CD4-positive, CD25-positive, alpha-beta regulatory T cell (primary cell): Measurements from ENCODE around the gene RAB3GAP1. TPM values are rescaled to one million over a fixed set of nuclear protein-coding genes. Genes with fewer than 3 reads are reported as not detected.
A peak's percentile ranks its signal among the peaks of the same experiment; 100 is the strongest.

Experiments
- ATAC-seq, 2 donors: fragments of 150-1000 bp; cut with Tn5 transposase; one replicate each; pipeline ENCODE4 v1.10.0; 2021; ENCODE audit warnings: low read depth in 2 of 2, moderate number of reproducible peaks in 2 of 2, moderate library complexity in 1 of 2
- DNase-seq, 3 donors: peaks; one replicate each; pipeline versions ENCODE4 v3.0.0 to v3.0.0-alpha.2; 2012 to 2022; ENCODE audit warnings: mixed read lengths in 1 of 3
- H3K27ac ChIP-seq: one replicate; pipeline ENCODE4 v1.7.0; 2013; ENCODE audit warnings: mild to moderate bottlenecking, low read length; ENCODE audit not compliant: insufficient read depth, poor library complexity, severe bottlenecking
- H3K27me3 ChIP-seq: one replicate; pipeline ENCODE4 v1.7.0; 2013; ENCODE audit warnings: low read length; ENCODE audit not compliant: control insufficient read depth, insufficient read depth
- H3K36me3 ChIP-seq: one replicate; pipeline ENCODE4 v1.7.0; 2013; ENCODE audit warnings: mild to moderate bottlenecking, low read length, moderate library complexity; ENCODE audit not compliant: control insufficient read depth, insufficient read depth
- H3K4me1 ChIP-seq: 2 replicates; pipeline ENCODE4 v1.7.0; 2013; ENCODE audit warnings: mild to moderate bottlenecking, low read length; ENCODE audit not compliant: insufficient read depth, control insufficient read depth, poor library complexity, severe bottlenecking
- H3K4me3 ChIP-seq: one replicate; pipeline ENCODE4 v1.7.0; 2013; ENCODE audit warnings: low read depth, mild to moderate bottlenecking, low read length, moderate library complexity
- H3K9me3 ChIP-seq, 2 experiments: 1 replicate in 1 of 2; 2 replicates in 1 of 2; pipeline ENCODE4 v1.7.0; 2013; ENCODE audit warnings: low read length in 2 of 2, mild to moderate bottlenecking in 1 of 2, moderate library complexity in 1 of 2; ENCODE audit not compliant: control insufficient read depth in 2 of 2
- H3K27ac Mint-ChIP-seq, 3 donors: one replicate each; pipeline ENCODE4 v1.8.0; 2020 to 2022; ENCODE audit warnings: mild to moderate bottlenecking in 3 of 3, mixed read lengths in 3 of 3, moderate library complexity in 2 of 3
- H3K27me3 Mint-ChIP-seq: one replicate; pipeline ENCODE4 v1.8.0; 2022; ENCODE audit warnings: mild to moderate bottlenecking, mixed read lengths
- H3K36me3 Mint-ChIP-seq: one replicate; pipeline ENCODE4 v1.8.0; 2020; ENCODE audit warnings: mixed read lengths
- H3K4me1 Mint-ChIP-seq, 4 donors: one replicate each; pipeline ENCODE4 v1.8.0; 2020 to 2022; ENCODE audit warnings: mixed read lengths in 4 of 4, mild to moderate bottlenecking in 1 of 4
- H3K4me3 Mint-ChIP-seq, 4 donors: one replicate each; pipeline ENCODE4 v1.8.0; 2020 to 2022; ENCODE audit warnings: mild to moderate bottlenecking in 4 of 4, mixed read lengths in 4 of 4, moderate library complexity in 3 of 4
- H3K9me3 Mint-ChIP-seq, 7 donors: one replicate each; pipeline ENCODE4 v1.8.0; 2020 to 2022; ENCODE audit warnings: mixed read lengths in 7 of 7, mild to moderate bottlenecking in 3 of 7, moderate library complexity in 2 of 7
- polyA plus RNA-seq, 4 donors: library from polyadenylated mRNA; unstranded; fragments of 300-500 nt; fragmentation: Illumina TruSeq; gene quantifications; one replicate each; pipeline ENCODE4 v1.2.3, GENCODE V29; 2021
- total RNA-seq: library from RNA; stranded (reverse); gene quantifications from one replicate; pipeline ENCODE4 v1.2.3, GENCODE V29; 2022

Gene RAB3GAP1
- total and polyA plus RNA-seq, 5 donors from 2014 or later: 15.4 to 40.1 (median 19.7) TPM

DNA sequence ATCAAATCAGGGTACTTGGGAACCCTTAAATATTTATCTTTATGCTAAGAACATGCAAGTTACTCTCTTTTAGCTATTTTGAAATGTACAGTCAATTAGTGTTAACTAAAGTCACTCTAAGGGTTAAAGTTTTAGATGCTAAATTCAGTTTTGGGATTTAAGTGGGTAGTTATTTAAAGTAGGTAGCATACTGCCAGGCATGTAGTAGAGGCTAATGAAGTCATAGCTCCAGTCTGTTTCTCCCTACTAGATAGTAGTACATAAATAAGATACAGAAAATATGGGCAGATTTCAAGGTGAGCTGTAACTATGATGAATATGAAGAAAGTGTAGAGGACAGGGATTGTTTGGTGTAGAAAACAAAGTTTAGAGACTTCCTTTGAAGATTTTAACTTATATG is 7.5 kb downstream of the RAB3GAP1 start:
- Mint-ChIP-seq H3K36me3 (peaks cover 46% of the 10 kb centered on the region), H3K27me3 (no peaks in the 10 kb centered on the region), H3K9me3 (peaks cover 0 to 1% (median 0%) of the 10 kb centered on the region in 7 donors), H3K4me1 (peaks cover 48 to 71% (median 57%) of the 10 kb centered on the region in 4 donors), H3K27ac (no peak overlapping the region), H3K4me3 (peak overlapping the region in 1 of 4 donors; percentile 52)
- DNase-seq: no peak
- Histone ChIP-seq H3K9me3 (no peaks in the 10 kb centered on the region), H3K4me3 (no peak overlapping the region), H3K27me3 (no peaks in the 10 kb centered on the region), H3K36me3 (peaks cover 46% of the 10 kb centered on the region), H3K4me1 (peaks cover 33% of the 10 kb centered on the region), H3K27ac (no peak overlapping the region)
- no peak for ATAC-seq

GRCh38 chr2:135063210-135063609 is 11.1 kb downstream of the RAB3GAP1 start:
- no peaks in the 10 kb centered on the region for H3K9me3 ChIP-seq
- Mint-ChIP-seq H3K9me3 (peaks cover 0 to 1% (median 0%) of the 10 kb centered on the region in 7 donors), H3K4me3 (peak overlapping the region in 1 of 4 donors; percentile 19), H3K27me3 (no peaks in the 10 kb centered on the region), H3K4me1 (peaks cover 52 to 66% (median 58%) of the 10 kb centered on the region in 4 donors), H3K27ac (peak overlapping the region in 1 of 3 donors; percentile 27), H3K36me3 (peaks cover 58% of the 10 kb centered on the region)
- H3K36me3 ChIP-seq: peaks cover 48% of the 10 kb centered on the region
- H3K4me3 ChIP-seq: no peak overlapping the region
- no peaks in the 10 kb centered on the region for H3K27me3 ChIP-seq
- DNase-seq: no peak
- no peak for ATAC-seq
- H3K4me1 ChIP-seq: peaks cover 12% of the 10 kb centered on the region
- H3K27ac ChIP-seq: no peak overlapping the region

DNA sequence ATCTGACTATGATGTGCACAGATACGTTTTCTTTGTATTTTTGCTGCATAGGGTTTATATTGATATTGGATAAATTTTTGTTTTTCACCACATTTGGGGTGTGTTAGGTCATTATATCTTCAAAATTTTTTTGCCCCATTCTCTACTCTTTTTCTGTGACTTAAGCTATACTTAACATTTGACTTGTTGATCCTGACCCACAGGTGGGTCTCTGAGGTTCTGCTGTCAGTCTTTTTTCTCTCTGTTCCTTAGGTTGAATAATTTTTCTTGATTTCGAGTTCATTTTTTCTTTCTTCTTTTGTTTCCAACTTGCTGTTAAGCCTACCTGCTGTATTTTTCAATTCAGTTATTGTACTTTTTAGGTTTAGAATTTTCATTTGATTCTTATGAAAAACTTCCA is 12.1 kb downstream of the RAB3GAP1 start:
- ATAC-seq: no peak
- H3K4me1 Mint-ChIP-seq: peaks cover 52 to 66% (median 58%) of the 10 kb centered on the region in 4 donors
- no peak overlapping the region for H3K27ac Mint-ChIP-seq

GRCh38 chr2:135066710-135067109 is 14.6 kb downstream of the RAB3GAP1 start:
- peak overlapping the region in 1 of 4 donors; percentile 15 for H3K4me3 Mint-ChIP-seq
- H3K4me1 Mint-ChIP-seq: peaks cover 40 to 65% (median 50%) of the 10 kb centered on the region in 4 donors
- ATAC-seq (no peak), DNase-seq (no peak)
- no peak overlapping the region for H3K27ac ChIP-seq
- H3K4me3 ChIP-seq: no peak overlapping the region
- no peak overlapping the region for H3K27ac Mint-ChIP-seq
- H3K36me3 ChIP-seq: peaks cover 36% of the 10 kb centered on the region
- peaks cover 55% of the 10 kb centered on the region for H3K36me3 Mint-ChIP-seq
- no peaks in the 10 kb centered on the region for H3K4me1 ChIP-seq
- H3K9me3 ChIP-seq: peaks cover 5 to 6% of the 10 kb centered on the region in 2 experiments
- peaks cover 0 to 1% (median 0%) of the 10 kb centered on the region in 7 donors for H3K9me3 Mint-ChIP-seq
- H3K27me3 Mint-ChIP-seq: no peaks in the 10 kb centered on the region
- no peaks in the 10 kb centered on the region for H3K27me3 ChIP-seq

More for the DNA sequence above, 12.1 kb downstream of the RAB3GAP1 start:
- H3K9me3 ChIP-seq: no peaks in the 10 kb centered on the region
- H3K27ac ChIP-seq: no peak overlapping the region
- no peaks in the 10 kb centered on the region for H3K27me3 Mint-ChIP-seq
- peaks cover 0 to 1% (median 0%) of the 10 kb centered on the region in 7 donors for H3K9me3 Mint-ChIP-seq
- H3K4me3 ChIP-seq: no peak overlapping the region
- no peak for DNase-seq
- H3K4me1 ChIP-seq: peaks cover 5% of the 10 kb centered on the region
- no peak overlapping the region for H3K4me3 Mint-ChIP-seq
- peaks cover 58% of the 10 kb centered on the region for H3K36me3 Mint-ChIP-seq
- peaks cover 48% of the 10 kb centered on the region for H3K36me3 ChIP-seq
- no peaks in the 10 kb centered on the region for H3K27me3 ChIP-seq

DNA sequence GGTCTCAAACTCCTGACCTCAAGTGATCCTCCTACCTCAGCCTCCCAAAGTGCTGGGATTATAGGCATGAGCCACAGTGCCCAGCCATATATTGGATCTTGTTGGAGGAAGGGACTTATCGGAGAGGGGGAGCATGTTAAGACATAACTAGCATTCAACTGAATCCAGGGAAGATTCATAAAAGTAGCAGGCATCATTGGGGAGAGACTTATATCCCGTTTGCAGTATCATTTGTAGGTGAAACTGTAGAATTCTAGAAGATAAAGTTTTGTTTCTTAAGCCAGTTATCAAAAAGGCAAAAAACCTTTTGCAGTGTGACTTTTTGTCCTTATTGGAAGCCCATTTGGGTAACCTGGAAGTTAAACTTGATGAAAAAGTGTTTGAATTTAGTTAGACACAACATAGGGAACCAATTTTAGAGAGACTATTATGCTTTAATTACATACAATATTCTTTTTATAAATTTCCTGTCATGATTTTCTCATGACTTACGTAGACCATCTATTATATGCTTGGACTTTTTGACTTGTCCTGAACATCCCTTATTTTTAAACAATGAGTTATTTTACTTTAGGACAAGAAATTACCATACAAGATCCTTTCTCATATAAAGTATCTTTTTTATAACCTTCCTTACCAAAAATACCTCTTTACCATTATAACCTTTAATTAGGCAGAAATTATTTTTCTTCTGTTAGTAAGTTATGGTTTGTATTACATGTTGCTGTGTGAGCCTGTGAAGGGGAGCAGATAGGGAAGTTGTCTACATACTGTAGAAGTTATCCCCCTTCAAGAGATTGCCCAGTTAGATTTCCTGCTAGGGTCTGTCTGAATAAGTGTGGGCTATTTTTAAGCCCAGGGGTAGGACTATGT is 20.3 kb downstream of the RAB3GAP1 start:
- ATAC-seq (no peak), DNase-seq (peak in 1 of 3 donors; percentile 11)
- Mint-ChIP-seq H3K9me3 (peaks cover 0 to 8% (median 5%) of the 10 kb centered on the region in 7 donors), H3K36me3 (peaks cover 42% of the 10 kb centered on the region), H3K4me3 (no peak overlapping the region), H3K4me1 (peaks cover 25 to 46% (median 31%) of the 10 kb centered on the region in 4 donors), H3K27ac (peak overlapping the region in 1 of 3 donors; percentile 20), H3K27me3 (no peaks in the 10 kb centered on the region)
- no peak overlapping the region for H3K27ac ChIP-seq
- no peak overlapping the region for H3K4me3 ChIP-seq
- peaks cover 6% of the 10 kb centered on the region for H3K4me1 ChIP-seq
- H3K9me3 ChIP-seq: peaks cover 14 to 20% of the 10 kb centered on the region in 2 experiments
- no peaks in the 10 kb centered on the region for H3K27me3 ChIP-seq
- peaks cover 18% of the 10 kb centered on the region for H3K36me3 ChIP-seq

GRCh38 chr2:135074216-135074615 is 22.1 kb downstream of the RAB3GAP1 start:
- Histone ChIP-seq H3K27me3 (no peaks in the 10 kb centered on the region), H3K9me3 (peaks cover 14 to 20% of the 10 kb centered on the region in 2 experiments), H3K4me3 (no peak overlapping the region), H3K4me1 (peaks cover 6% of the 10 kb centered on the region), H3K27ac (no peak overlapping the region), H3K36me3 (peaks cover 13% of the 10 kb centered on the region)
- Mint-ChIP-seq H3K27me3 (no peaks in the 10 kb centered on the region), H3K9me3 (peaks cover 0 to 9% (median 5%) of the 10 kb centered on the region in 7 donors), H3K4me1 (peaks cover 23 to 41% (median 27%) of the 10 kb centered on the region in 4 donors), H3K36me3 (peaks cover 43% of the 10 kb centered on the region), H3K4me3 (no peak overlapping the region), H3K27ac (peak overlapping the region in 2 of 3 donors; percentile 6 to 12)
- ATAC-seq: no peak
- no peak for DNase-seq

DNA sequence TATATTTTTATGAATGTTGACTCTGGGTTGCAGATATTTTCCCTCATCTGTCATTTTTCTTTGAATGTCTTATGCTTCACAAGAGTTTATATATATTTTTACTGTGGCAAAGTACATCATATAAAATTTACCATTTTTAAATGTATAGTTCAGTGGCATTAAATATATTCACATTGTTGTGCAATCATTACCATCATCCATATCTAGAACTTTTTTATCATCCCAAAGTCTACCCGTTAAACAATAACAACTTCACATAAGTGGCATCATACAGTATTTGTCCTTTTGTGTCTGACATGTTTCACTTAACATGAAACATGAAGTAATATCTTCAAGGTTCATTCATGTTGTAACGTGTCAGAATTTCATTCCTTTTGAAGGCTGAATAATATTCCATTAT is 24.5 kb downstream of the RAB3GAP1 start:
- no peak overlapping the region for H3K27ac Mint-ChIP-seq
- H3K36me3 Mint-ChIP-seq: peaks cover 42% of the 10 kb centered on the region

More for the DNA sequence above, 24.5 kb downstream of the RAB3GAP1 start:
- ATAC-seq (no peak), DNase-seq (no peak)
- peaks cover 8% of the 10 kb centered on the region for H3K36me3 ChIP-seq
- no peaks in the 10 kb centered on the region for H3K27me3 ChIP-seq
- H3K9me3 ChIP-seq: peaks cover 11 to 16% of the 10 kb centered on the region in 2 experiments
- no peaks in the 10 kb centered on the region for H3K27me3 Mint-ChIP-seq
- H3K4me3 Mint-ChIP-seq: no peak overlapping the region
- no peak overlapping the region for H3K4me3 ChIP-seq
- H3K4me1 ChIP-seq: peaks cover 6% of the 10 kb centered on the region
- peaks cover 30 to 41% (median 32%) of the 10 kb centered on the region in 4 donors for H3K4me1 Mint-ChIP-seq
- no peak overlapping the region for H3K27ac ChIP-seq
- peaks cover 0 to 8% (median 5%) of the 10 kb centered on the region in 7 donors for H3K9me3 Mint-ChIP-seq
